ACHN (cell line): ENCODE data around the gene GPR17.

Source experiments
- DNase-seq: peaks from one replicate; pipeline ENCODE4 v3.0.0-alpha.2; 2015
- in situ Hi-C: cut with HindIII; loops from 2 replicates; pipeline ENCODE4 v1.10.0; 2017; ENCODE audit warnings: low sequenced_read_pairs, low pct_ligation_motif_present, low pct_unique_long_range_greater_than_20kb

The GPR17 gene

GRCh38 chr2:127659408-127660290 is 13.7 kb downstream of the GPR17 start:
- in situ Hi-C loops = no loop called here

GRCh38 chr2:127660291-127660578 is 14.3 kb downstream of the GPR17 start:
- in situ Hi-C loops = no loop called here
- DNase-seq = no peak

More at GRCh38 chr2:127659408-127660290, 13.7 kb downstream of the GPR17 start:
- DNase-seq = no peak

DNA sequence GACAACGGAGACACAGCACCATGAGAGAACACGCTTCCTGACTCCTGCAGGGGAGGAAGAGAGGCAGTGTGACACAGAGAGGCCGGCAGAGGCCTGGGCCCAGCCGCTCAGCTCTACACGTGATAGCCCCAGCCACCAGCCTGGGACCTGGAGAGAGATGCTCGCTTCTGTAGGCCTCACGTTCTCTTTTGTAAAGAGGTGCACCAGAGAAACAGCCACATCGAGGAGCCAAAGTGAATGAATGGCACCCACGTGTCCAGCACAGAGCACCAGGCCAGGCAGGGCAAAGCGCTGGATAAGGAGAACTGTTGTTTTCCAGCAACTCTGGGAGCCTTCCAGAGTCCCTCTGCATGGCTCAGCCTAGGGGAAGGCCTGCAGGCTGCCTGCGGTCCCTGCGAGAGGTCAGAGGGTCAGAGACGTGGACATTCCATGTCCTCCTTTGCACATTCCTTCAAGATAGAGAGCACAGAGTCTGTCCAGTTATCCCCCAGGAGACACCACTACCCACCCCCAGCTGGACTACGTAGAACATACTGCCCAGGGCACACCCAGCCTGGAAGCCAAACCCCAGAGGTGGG is 15.2 kb downstream of the GPR17 start:
- no peak for DNase-seq
- in situ Hi-C loops = no loop called here

DNA sequence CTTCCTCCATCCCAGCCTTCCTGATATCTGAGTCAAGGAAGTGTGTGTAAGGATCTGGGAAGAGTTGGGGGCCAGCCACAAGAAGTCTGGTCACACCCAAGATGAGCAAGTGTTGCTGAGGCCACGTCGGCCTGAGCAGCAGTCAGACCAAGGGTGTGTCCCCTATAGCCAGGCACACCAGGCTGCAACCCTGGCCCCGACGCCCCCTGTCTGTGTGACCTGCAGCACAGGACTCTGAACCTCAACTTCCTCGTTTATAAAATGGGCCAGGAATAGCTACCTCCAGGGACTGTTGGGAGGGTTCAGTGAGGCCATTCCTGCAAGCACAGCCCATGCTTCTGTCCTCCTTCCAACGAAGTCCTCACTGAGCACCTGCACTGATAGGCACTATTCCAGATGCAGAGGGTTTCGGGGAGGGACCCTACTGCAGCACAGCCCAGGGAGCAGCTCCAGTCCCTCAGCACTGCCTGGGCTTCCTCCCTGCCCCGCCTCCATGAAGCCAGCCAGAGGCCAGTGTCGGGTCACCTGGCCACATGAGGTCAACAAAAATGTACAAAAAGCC is 16.1 kb downstream of the GPR17 start:
- DNase-seq = no peak
- in situ Hi-C loops = no loop called here

GRCh38 chr2:127662937-127663565 is 17.1 kb downstream of the GPR17 start:
- DNase-seq = no peak
- in situ Hi-C loops = no loop called here

DNA sequence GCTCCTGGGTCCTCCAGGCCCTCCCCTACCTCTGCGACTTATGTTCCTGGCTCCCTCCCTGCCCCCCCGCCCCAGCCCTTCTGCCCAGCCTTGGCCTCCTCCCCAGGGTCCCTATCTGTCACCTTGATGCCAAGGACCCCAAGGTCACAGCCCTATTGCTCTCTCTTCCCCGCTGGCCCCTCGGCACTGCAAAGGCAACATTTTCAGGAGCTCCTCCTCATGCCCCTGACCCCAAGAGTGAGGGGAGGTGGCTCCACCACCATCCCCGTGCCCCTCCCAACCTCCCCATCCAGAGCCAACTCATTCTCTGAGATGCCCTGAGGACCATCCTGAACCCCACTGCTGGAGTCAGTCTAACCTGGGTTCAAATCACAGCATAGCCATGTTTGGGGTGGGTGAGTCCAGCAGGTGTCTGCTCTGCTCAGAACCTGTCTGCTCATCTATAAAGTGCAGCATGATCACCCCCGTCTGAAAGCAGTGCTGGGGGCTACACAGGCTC is 17.7 kb downstream of the GPR17 start:
- in situ Hi-C loops = no loop called here

DNA sequence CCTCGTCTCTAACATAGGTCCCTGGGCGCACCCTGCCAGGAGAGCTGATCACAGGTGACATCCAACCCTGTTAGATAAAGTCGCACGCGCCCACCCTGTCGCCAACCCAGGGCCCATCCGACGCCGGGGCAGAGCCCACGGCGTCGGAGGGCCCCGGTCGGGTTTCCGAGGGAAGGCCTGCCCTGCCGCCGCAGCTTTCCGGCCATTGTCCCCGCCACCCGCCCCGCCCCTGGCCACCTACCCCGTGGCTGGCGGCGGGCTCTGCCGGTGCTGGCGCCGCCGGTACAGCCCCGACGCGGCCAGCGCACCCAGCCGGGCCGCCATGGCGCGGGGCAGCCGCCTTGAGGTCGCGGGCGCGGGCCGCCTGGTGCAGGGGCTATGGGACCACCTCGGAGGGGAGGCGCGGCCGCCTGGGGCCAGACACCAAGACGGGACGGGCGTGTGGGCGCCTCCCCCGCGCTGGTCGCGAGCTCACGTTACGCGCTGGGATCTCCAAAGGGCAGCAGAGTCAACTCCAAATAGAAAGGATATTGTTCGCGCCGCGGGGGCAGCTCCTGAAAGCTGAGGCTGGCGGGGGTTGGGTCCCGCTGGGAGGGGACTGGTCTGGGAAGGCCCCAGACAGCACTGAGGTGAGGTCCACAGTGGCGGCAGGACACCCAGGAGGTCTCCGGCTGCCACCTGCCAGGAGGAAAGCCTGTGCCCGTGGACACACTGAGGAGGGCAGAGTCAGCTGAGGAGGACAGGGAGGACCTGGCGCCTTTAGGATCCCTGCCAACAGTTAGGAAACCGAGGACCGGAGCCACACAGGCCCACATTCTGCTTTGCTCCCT is 18.3 kb downstream of the GPR17 start:
- in situ Hi-C loops = no loop called here
- no peak for DNase-seq

More for the DNA sequence above, 17.7 kb downstream of the GPR17 start:
- DNase-seq = no peak

DNA sequence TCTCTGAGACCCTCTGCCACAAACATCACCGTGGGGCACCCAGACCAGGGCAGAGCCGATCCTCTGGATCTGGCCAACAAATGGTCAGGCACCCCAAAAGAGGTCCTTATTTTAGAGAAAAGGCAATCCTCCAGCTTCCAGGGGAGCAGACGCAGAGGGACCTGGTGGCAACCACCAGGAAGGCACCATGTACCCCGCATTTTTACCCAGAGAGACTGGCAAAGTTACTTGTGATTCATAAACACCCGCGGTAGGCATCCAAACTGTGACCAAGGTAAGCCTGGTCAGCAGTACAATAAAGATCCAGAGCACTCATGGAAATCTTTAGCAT is 18.9 kb downstream of the GPR17 start:
- in situ Hi-C loops = no loop called here
- no peak for DNase-seq

DNA sequence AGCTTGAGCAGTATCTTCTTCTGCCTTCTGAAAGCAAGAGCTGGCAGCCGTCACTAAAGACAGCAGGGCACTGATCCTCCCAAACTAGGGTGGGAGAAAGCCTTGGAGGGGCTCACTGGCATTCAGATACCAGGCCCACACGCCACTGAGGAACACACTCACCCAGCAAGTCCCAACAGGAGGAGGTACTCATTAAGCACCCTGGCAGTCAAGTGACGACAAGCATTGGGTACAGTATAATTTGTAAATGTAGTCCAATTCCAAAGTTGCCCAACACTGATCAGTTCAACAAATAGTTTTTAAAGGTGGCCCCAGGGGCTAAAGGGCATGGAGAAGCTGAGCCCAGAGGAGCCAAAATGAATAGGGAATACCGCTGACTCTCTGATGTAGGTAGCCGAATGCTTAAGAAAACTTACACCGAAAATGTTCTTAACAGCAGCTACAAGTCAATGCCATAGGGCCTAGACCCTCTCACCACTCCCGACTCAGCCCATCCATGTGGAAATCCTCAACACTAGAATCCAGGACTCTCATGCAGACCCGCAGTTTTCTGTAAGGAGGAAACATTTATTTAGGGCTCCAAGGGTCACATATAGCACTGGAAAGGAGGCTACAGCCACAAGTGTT is 19.4 kb downstream of the GPR17 start:
- in situ Hi-C loops = no loop called here
- no peak for DNase-seq

DNA sequence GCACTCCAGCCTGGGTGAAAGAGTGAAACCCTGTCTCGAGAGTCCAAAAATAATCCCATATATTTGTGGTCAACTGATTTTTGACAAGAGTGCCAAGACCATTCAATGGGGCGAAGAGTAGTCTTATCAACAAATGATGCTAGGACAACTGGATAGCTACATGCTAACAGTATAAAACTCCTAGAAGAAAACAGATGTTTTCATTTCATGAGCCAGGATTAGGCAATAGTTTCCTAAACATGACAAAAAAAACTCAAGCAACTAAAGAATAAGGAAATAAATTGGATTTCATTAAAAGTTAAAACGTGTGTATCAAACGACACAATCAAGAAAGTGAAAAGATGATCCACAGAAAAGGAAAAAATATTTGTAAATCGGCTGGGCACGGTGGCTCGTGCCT is 23.1 kb downstream of the GPR17 start:
- in situ Hi-C loops = no loop called here
- no peak for DNase-seq

DNA sequence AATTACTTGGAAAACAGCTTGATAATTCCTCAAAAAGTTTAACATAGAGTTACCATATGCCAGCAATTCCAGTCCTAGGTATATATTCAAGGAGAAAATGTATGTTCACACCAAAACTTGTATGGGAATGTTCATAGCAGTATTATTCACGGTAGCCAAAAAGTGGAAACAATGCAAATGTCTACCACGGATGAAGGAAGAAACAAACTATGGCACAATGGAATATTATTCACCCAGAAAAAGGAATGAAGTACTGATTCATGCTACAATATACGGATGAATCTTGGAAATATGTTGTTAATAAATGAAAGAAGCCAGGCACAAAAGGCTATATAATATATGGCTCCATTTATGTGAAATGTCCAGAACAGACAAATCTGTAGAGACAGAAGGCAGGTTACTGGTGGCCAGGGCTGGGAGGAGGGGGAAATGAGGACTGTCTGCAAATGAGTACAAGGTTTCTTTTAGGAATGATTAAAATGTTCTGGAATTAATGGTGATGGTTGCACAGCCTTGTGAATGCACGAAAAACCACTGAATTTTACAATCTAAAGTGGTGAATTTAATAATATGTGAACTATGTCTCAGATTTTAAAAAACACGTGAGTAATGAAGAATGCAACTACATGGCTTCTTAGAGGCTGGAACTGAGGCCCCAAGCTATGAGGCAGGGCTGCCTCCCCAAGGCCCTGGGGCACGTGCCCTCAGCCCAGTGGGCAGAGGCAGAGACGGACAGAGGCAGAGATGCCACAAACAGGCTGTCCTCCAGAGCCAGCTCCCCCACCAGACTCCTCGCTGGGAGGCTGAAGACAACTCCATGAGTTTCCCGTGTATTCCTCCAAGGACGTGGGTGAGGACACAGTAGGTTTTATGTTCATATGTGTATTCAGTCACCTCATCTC is 24.4 kb downstream of the GPR17 start:
- in situ Hi-C loops = no loop called here
- DNase-seq = no peak

GRCh38 chr2:127670957-127671290 is 25.0 kb downstream of the GPR17 start:
- no peak for DNase-seq
- in situ Hi-C loops = no loop called here

DNA sequence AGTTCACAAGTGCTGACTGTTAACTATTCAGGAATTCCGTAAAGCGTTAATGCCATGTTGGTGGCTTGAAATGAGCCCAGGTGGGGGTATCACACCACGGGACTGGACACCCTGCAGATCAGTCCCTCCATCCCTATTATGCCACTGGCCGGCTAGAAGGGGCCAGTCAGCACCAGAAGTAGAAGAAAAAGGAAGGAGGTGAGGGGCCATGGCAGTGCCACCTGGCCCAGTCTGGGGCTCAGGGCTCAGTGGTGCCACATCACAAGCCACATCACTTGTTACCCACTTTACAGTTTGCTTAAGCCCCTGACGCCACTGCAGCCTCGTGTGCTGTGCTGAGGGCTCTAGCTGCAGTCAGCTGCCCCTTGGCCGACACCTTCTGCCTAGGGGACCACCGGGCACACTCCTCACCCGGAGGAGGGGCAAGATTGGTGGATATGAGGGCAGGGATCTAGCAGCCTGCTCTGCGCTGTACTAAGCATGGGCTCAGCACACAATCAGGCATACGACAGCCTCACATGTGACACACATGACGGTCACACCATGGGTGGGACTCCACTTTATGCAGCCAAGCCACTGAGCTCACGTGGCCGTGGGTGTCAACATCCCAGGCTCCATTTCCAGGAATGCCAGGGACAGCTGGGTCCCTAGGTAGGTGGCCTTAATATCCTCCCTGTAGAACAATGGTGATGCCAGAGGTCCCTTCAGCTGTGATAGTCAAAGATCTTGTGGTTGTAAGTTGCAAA is 25.8 kb downstream of the GPR17 start:
- in situ Hi-C loops = no loop called here
- no peak for DNase-seq

DNA sequence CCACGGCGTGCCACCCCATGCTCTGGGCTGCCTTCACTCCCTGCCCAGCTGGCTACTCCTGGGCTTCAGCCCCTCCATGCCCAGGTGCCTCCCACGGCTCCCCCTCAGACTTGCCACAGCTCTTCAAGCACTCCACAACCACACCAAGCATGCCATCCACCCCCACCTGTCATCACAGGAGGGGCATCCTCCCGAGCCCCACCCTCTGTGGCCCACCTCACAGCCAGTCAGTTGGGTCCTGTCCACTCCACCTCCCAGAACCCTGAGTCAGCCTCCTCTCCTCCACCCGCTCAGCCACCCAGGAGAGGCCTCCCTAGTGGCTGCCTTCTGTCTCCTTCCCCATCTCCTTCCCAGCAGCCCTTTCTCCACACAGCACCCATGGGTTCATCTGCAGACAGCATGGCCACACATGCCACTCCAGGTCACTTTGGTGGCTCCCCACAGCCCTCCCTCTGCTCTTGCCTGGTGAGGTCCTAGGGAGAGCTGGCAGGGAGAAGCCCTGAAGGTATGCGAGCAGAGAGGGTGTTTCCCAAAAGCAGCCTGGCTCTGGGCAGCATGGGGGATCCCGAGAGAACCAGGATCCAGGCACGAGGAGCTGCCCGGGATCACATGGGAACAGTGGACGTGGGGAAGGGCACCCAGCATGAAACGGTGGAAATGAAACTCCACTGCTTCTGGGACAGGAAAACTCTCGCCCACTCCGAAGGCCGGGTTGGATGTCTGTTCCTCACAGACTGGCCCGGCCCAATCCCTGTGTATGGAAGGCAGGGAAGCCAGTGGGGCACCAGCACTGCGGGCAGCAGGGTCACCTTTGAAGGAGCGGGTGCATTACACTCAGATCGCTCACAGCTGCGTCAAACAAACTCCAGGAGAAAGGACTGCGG is 26.6 kb downstream of the GPR17 start:
- in situ Hi-C loops = no loop called here
- DNase-seq = no peak

- in situ Hi-C loops = no loop called here
Observed at GRCh38 chr2:127673291-127674069, 27.5 kb downstream of the GPR17 start.

More at GRCh38 chr2:127673291-127674069, 27.5 kb downstream of the GPR17 start:
- DNase-seq = no peak
